ENCODE data around the gene GAS6. TPM values are rescaled to one million over a fixed set of nuclear protein-coding genes. Genes with fewer than 3 reads are reported as not detected.

GAS6 gene
- total and polyA plus RNA-seq, 2 donors (not counting 3 experiments of a cell fraction or from before 2014, with no cell fraction given), result 69.2 to 109 TPM

DNA sequence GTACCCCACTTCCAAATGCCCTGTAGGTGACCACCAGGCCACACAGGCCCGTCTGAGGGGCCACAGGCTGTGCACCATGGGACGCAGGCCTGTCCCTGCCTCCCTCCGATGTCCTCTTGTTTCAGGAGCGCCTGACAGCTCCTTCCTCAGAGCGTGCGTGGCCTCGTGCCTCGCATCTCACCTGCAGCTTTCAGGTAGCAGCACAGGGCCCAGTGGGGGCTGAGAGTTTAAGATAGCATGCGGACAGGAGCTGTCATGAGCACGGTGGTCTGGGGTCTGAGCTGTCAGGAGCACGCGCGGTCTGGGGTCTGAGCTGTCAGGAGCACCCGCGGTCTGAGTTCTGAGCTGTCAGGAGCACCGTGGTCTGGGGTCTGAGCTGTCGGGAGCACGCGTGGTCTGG is 40.1 kb downstream of the GAS6 start:
- dilution Hi-C loops (cut with MboI; ENCODE audit: extremely low pct_ligation_motif_present, low sequenced_read_pairs) (no loop called here), intact Hi-C loops (cut with micrococcal nuclease) (no loop called here)
- no TSS peak for BruUV-seq (replicated peaks)
- DNase-seq (ENCODE audit: low read depth, low spot score), result no peak
- peaks cover 0 to 16% of the 10 kb centered on the region in 2 experiments for H3K36me3 ChIP-seq (ENCODE audit: control insufficient read depth in 2 of 2, extremely low read depth in 1 of 2, insufficient read depth in 2 of 2, low read length in 2 of 2)
- H3K79me2 ChIP-seq (ENCODE audit: control insufficient read depth, insufficient read depth, low read length), result no peaks in the 10 kb centered on the region
- no peaks in the 10 kb centered on the region for H4K20me1 ChIP-seq (replicated peaks; ENCODE audit: control insufficient read depth, extremely low read depth, insufficient read depth, low read length)
- no peak for FAIRE-seq
- no peaks in the 10 kb centered on the region for H3K9me3 ChIP-seq (replicated peaks; ENCODE audit: control insufficient read depth, insufficient read depth, low read length)
- H3K9ac ChIP-seq (replicated peaks; ENCODE audit: extremely low read depth, insufficient read depth, low read length), result no peak overlapping the region
- H3K4me3 ChIP-seq (replicated peaks in 1 of 3; ENCODE audit: insufficient read depth in 1 of 3, low read depth in 1 of 3, low read length in 3 of 3), result no peak overlapping the region
- H3K27ac ChIP-seq (ENCODE audit: insufficient read depth, low read depth, low read length), result no peak overlapping the region
- H3K9me1 ChIP-seq (replicated peaks; ENCODE audit: control insufficient read depth, extremely low read depth, insufficient read depth, low read length), result no peaks in the 10 kb centered on the region
- no peak overlapping the region for H3K4me2 ChIP-seq (ENCODE audit: insufficient read depth, low read length)
- no peaks in the 10 kb centered on the region for H3K27me3 ChIP-seq (ENCODE audit: control insufficient read depth in 2 of 2, insufficient read depth in 2 of 2, low read length in 2 of 2)
- CTCF ChIA-PET, result interaction anchor here (5.4 kb wide), 1 partner anchor 80 kb away, joined by 21 read pairs; no protein-coding TSS in a partner anchor
- POLR2A ChIA-PET, result no interaction called here
- H3K4me1 ChIP-seq (ENCODE audit: control insufficient read depth, extremely low read depth, insufficient read depth, low read length), result no peaks in the 10 kb centered on the region
- H2AFZ ChIP-seq (ENCODE audit: low read depth, low read length), result no peak overlapping the region
- TF ChIP-seq POLR2A (IDR thresholded peaks at IDR 0.05; ENCODE audit: low read depth, low read length) (no peak), POLR2AphosphoS5 (IDR thresholded peaks at IDR 0.05; ENCODE audit: insufficient read depth, low read depth, low read length) (no peak), MYC (IDR thresholded peaks at IDR 0.05; ENCODE audit: low read depth, low read length) (no peak), JUN (IDR thresholded peaks at IDR 0.05; ENCODE audit: borderline replicate concordance, insufficient read depth, insufficient read length, low read depth) (no peak), FOS (IDR thresholded peaks at IDR 0.05; ENCODE audit: borderline replicate concordance, insufficient read depth, low read length) (no peak), GATA2 (IDR thresholded peaks at IDR 0.05; ENCODE audit: insufficient read depth, insufficient read length, low read depth, low read length) (no peak), EZH2 (IDR thresholded peaks at IDR 0.05; ENCODE audit: borderline replicate concordance, low read depth, low read length, severe bottlenecking) (no peak), CTCF (IDR thresholded peaks at IDR 0.05; ENCODE audit: extremely low read depth in 1 of 2, insufficient read depth in 1 of 2, low read depth in 1 of 2, low read length in 2 of 2) (no peak)
- TF ChIP-seq, protein P1, sequence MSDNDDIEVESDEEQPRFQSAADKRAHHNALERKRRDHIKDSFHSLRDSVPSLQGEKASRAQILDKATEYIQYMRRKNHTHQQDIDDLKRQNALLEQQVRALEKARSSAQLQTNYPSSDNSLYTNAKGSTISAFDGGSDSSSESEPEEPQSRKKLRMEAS (IDR thresholded peaks at IDR 0.05; ENCODE audit: insufficient read depth, insufficient read length), result no peak

Data from endothelial cell of umbilical vein (primary cell).